ENCODE measurements around the gene PRR14. TPM values are rescaled to one million over a fixed set of nuclear protein-coding genes. Genes with fewer than 3 reads are reported as not detected.
"Not testable (repeated sequence)": the region's sequence is repeated elsewhere in the genome, so short reads cannot be mapped to it uniquely, and the experiment has no call there.

PRR14 gene
- total and polyA plus RNA-seq, 3 donors from 2014 or later, result 37.0 to 66.3 (median 60.0) TPM

- DNase-seq, result no peak
- H3K4me1 ChIP-seq, result peaks cover 17% of the 10 kb centered on the region
- intact Hi-C loops (cut with DNase I; ENCODE audit: low total_unique reads), result no loop called here
- H3K27me3 ChIP-seq, result no peaks in the 10 kb centered on the region
- no peak for TF ChIP-seq CTCF (IDR thresholded peaks at IDR 0.05)
- TF ChIP-seq POLR2A (IDR thresholded peaks at IDR 0.05), result no peak
- no peak overlapping the region for H3K4me3 ChIP-seq
- 40% methylated on average over 9 of the region's 9 CpGs for WGBS, 2 donors
- H3K36me3 ChIP-seq (ENCODE audit: low read depth, missing control alignments), result no peaks in the 10 kb centered on the region
- no peak overlapping the region for H3K27ac ChIP-seq
- H3K9me3 ChIP-seq, result no peaks in the 10 kb centered on the region
Measured at GRCh38 chr16:30700491-30700890, 49.7 kb downstream of the PRR14 start.

GRCh38 chr16:30700971-30701370, 50.2 kb downstream of the PRR14 start:
- Histone ChIP-seq H3K27ac (no peak overlapping the region), H3K9me3 (no peaks in the 10 kb centered on the region), H3K4me3 (no peak overlapping the region), H3K27me3 (no peaks in the 10 kb centered on the region), H3K36me3 (ENCODE audit: low read depth, missing control alignments) (no peaks in the 10 kb centered on the region), H3K4me1 (peaks cover 17% of the 10 kb centered on the region)
- no peak for DNase-seq
- intact Hi-C loops (cut with DNase I; ENCODE audit: low total_unique reads), result no loop called here
- TF ChIP-seq POLR2A (IDR thresholded peaks at IDR 0.05), result no peak
- TF ChIP-seq CTCF (IDR thresholded peaks at IDR 0.05), result no peak
- WGBS, 2 donors, result 85 to 89% methylated on average over 5 of the region's 5 CpGs

GRCh38 chr16:30703071-30703470, 52.3 kb downstream of the PRR14 start:
- H3K27me3 ChIP-seq; H3K9me3 ChIP-seq; DNase-seq; H3K36me3 ChIP-seq (ENCODE audit: low read depth, missing control alignments); intact Hi-C loops (cut with DNase I; ENCODE audit: low total_unique reads); H3K4me3 ChIP-seq; H3K27ac ChIP-seq: not testable (repeated sequence)
- 89 to 91% methylated on average over 12 of the region's 12 CpGs for WGBS, 2 donors
- peaks cover 12% of the 10 kb centered on the region for H3K4me1 ChIP-seq

- TF ChIP-seq POLR2A (IDR thresholded peaks at IDR 0.05), result no peak
- no peak for TF ChIP-seq CTCF (IDR thresholded peaks at IDR 0.05)
- intact Hi-C loops (cut with DNase I; ENCODE audit: low total_unique reads), result no loop called here
- Histone ChIP-seq H3K4me3 (no peak overlapping the region), H3K4me1 (peaks cover 12% of the 10 kb centered on the region), H3K27ac (no peak overlapping the region), H3K27me3 (no peaks in the 10 kb centered on the region), H3K36me3 (ENCODE audit: low read depth, missing control alignments) (no peaks in the 10 kb centered on the region), H3K9me3 (no peaks in the 10 kb centered on the region)
- DNase-seq, result no peak
- 94% methylated on average over 10 of the region's 10 CpGs for WGBS, 2 donors
Measured at GRCh38 chr16:30703971-30704370, 53.2 kb downstream of the PRR14 start.

Small RNA genes lying within 50 kb of the gene (small RNA-seq; reads per million reads assigned to genes)
- gene AC093249.1 (0 reads per million in 2 donors), gene RNU6-1043P (0 reads per million in 2 donors), gene RNU6-416P (0 reads per million in 2 donors)

Other genes with a start within 250 kb of the PRR14 start
- 10 to 100 TPM; 35.6 to 37.2 TPM for gene ZNF771, start 243.4 kb upstream of the PRR14 start, total RNA-seq
- gene ZNF771, start 243.4 kb upstream of the PRR14 start, polyA plus RNA-seq (ENCODE audit: insufficient read depth, low read depth, low replicate concordance), result 3.0 TPM
- gene DCTPP1, start 220.9 kb upstream of the PRR14 start, total RNA-seq, result 10 to 100 TPM; 15.2 to 26.1 TPM
- gene DCTPP1, start 220.9 kb upstream of the PRR14 start, polyA plus RNA-seq (ENCODE audit: insufficient read depth, low read depth, low replicate concordance), result 23.6 TPM
- gene SEPHS2, start 205.1 kb upstream of the PRR14 start, total RNA-seq, result 10 to 100 TPM; 17.7 to 19.8 TPM
- 24.7 TPM for gene SEPHS2, start 205.1 kb upstream of the PRR14 start, polyA plus RNA-seq (ENCODE audit: insufficient read depth, low read depth, low replicate concordance)
- gene ITGAL, start 178.2 kb upstream of the PRR14 start, total RNA-seq, result 1 to 10 TPM; 2.8 to 5.0 TPM
- gene ITGAL, start 178.2 kb upstream of the PRR14 start, polyA plus RNA-seq (ENCODE audit: insufficient read depth, low read depth, low replicate concordance), result 6.7 TPM
- 10 to 100 TPM; 52.2 to 64.3 TPM for gene ZNF768, start 124.4 kb upstream of the PRR14 start, total RNA-seq
- 52.3 TPM for gene ZNF768, start 124.4 kb upstream of the PRR14 start, polyA plus RNA-seq (ENCODE audit: insufficient read depth, low read depth, low replicate concordance)
- 10 to 100 TPM; 18.7 to 23.3 TPM for gene ZNF747, start 116.1 kb upstream of the PRR14 start, total RNA-seq
- 13.1 TPM for gene ZNF747, start 116.1 kb upstream of the PRR14 start, polyA plus RNA-seq (ENCODE audit: insufficient read depth, low read depth, low replicate concordance)
- 10 to 100 TPM; 21.9 to 23.2 TPM for gene ZNF764, start 92.6 kb upstream of the PRR14 start, total RNA-seq
- gene ZNF764, start 92.6 kb upstream of the PRR14 start, polyA plus RNA-seq (ENCODE audit: insufficient read depth, low read depth, low replicate concordance), result 11.3 TPM
- 10 to 100 TPM; 21.7 to 54.6 TPM for gene ZNF688, start 79.2 kb upstream of the PRR14 start, total RNA-seq
- gene ZNF688, start 79.2 kb upstream of the PRR14 start, polyA plus RNA-seq (ENCODE audit: insufficient read depth, low read depth, low replicate concordance), result 38.5 TPM
- gene ZNF785, start 65.3 kb upstream of the PRR14 start, total RNA-seq, result 10 to 100 TPM; 14.8 to 17.1 TPM
- gene ZNF785, start 65.3 kb upstream of the PRR14 start, polyA plus RNA-seq (ENCODE audit: insufficient read depth, low read depth, low replicate concordance), result 5.9 TPM
- 10 to 100 TPM; 33.0 to 41.3 TPM for gene ZNF689, start 40.6 kb upstream of the PRR14 start, total RNA-seq
- gene ZNF689, start 40.6 kb upstream of the PRR14 start, polyA plus RNA-seq (ENCODE audit: insufficient read depth, low read depth, low replicate concordance), result 82.7 TPM
- gene FBRS, start 7.5 kb downstream of the PRR14 start, total RNA-seq, result 100 to 1,000 TPM; 140 to 165 TPM
- 302 TPM for gene FBRS, start 7.5 kb downstream of the PRR14 start, polyA plus RNA-seq (ENCODE audit: insufficient read depth, low read depth, low replicate concordance)
- 10 to 100 TPM; 74.3 to 80.8 TPM for gene SRCAP, start 48.2 kb downstream of the PRR14 start, total RNA-seq
- 44.3 TPM for gene SRCAP, start 48.2 kb downstream of the PRR14 start, polyA plus RNA-seq (ENCODE audit: insufficient read depth, low read depth, low replicate concordance)
- gene PHKG2, start 97.5 kb downstream of the PRR14 start, total RNA-seq, result 100 to 1,000 TPM in 1 of 2 donors, 10 to 100 TPM in 1; 78.4 to 129 TPM
- 312 TPM for gene PHKG2, start 97.5 kb downstream of the PRR14 start, polyA plus RNA-seq (ENCODE audit: insufficient read depth, low read depth, low replicate concordance)
- 10 to 100 TPM; 31.5 to 54.2 TPM for gene CFAP119, start 111.1 kb downstream of the PRR14 start, total RNA-seq
- 43.3 TPM for gene CFAP119, start 111.1 kb downstream of the PRR14 start, polyA plus RNA-seq (ENCODE audit: insufficient read depth, low read depth, low replicate concordance)
- 100 to 1,000 TPM; 143 to 162 TPM for gene RNF40, start 111.4 kb downstream of the PRR14 start, total RNA-seq
- 219 TPM for gene RNF40, start 111.4 kb downstream of the PRR14 start, polyA plus RNA-seq (ENCODE audit: insufficient read depth, low read depth, low replicate concordance)
- 10 to 100 TPM; 19.4 to 21.9 TPM for gene ZNF629, start 136.2 kb downstream of the PRR14 start, total RNA-seq
- 11.2 TPM for gene ZNF629, start 136.2 kb downstream of the PRR14 start, polyA plus RNA-seq (ENCODE audit: insufficient read depth, low read depth, low replicate concordance)
- gene BCL7C, start 243.1 kb downstream of the PRR14 start, total RNA-seq, result 10 to 100 TPM; 49.6 to 57.4 TPM
- gene BCL7C, start 243.1 kb downstream of the PRR14 start, polyA plus RNA-seq (ENCODE audit: insufficient read depth, low read depth, low replicate concordance), result 40.2 TPM
- 1 to 10 TPM; 5.9 to 9.0 TPM for gene CTF1, start 245.7 kb downstream of the PRR14 start, total RNA-seq
- gene CTF1, start 245.7 kb downstream of the PRR14 start, polyA plus RNA-seq (ENCODE audit: insufficient read depth, low read depth, low replicate concordance), result 5.6 TPM